GM21529 (cell line): ENCODE measurements around the gene TATDN3.
"Not testable (repeated sequence)": the region's sequence is repeated elsewhere in the genome, so short reads cannot be mapped to it uniquely, and the experiment has no call there.

Source experiments
- ATAC-seq: cut with Tn5 transposase; IDR thresholded peaks from one replicate; pipeline ENCODE4 v1.9.1; 2021; ENCODE audit not compliant: unreplicated experiment

The TATDN3 gene

DNA sequence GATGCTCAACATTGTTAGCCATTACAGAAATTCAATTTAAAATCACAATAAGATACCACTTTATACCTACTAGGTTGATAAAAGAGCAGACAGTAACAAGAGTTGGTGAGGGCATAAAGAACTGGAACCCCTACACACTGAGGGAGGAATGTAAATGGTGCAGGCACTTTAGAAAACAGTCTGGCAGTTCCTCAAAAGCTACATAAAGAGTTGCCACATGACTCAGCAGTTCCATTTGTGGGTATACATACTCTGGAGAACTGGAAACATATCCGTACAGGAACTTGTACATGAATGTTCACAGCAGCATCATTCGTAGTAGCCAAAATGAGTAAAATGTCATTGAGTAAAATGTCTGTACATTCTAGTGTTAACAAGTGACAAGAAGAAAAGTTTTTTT, 17.1 kb upstream of the TATDN3 start:
- ATAC-seq, result no peak

DNA sequence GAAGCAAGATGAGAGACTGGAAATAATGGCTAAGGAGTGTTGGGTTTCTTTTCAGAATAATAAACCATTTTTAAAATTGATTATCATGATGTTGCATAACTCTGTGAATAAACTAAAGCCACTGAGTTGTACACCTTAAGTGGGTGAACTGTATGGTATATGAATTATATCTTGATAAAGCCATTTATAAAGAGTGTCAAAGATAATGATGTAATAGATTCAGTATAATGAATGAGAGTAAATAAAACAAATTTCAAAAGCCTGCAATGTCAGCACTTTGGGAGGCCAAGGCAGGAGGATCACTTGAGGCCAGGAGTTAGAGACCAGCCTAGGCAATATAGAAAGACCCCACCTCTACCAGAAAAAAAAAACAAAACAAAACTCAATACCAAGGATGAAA, 16.5 kb upstream of the TATDN3 start:
- ATAC-seq, result no peak

DNA sequence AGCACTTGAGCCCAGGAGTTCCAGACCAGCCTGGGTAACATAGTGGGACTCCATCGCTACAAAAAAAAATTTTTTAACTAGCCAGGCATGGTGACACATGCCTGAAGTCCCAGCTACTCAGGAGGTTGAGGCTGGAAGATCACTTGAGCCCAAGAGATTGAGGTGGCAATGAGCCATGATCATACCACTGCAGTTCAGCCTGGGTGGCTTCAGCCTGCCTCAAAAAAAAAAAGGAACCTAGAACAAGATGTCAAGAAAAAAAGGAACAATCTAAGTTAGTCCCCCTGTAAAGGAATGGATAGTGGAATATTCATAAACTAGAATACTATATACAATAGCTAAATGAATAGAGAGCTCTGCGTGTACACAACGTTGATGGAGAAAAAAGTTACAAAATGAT, 14.5 kb upstream of the TATDN3 start:
- no peak for ATAC-seq

DNA sequence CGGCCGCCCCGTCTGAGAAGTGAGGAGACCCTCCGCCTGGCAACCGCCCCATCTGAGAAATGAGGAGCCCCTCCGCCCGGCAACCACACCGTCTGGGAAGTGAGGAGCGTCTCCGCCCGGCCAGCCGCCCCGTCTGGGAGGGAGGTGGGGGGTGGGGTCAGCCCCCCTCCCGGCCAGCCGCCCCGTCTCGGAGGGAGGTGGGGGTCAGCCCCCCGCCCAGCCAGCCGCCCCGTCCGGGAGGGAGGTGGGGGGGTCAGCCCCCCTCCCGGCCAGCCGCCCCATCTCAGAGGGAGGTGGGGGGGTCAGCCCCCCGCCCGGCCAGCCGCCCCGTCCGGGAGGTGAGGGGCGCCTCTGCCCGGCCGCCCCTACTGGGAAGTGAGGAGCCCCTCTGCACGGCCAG, 12.6 kb upstream of the TATDN3 start:
- ATAC-seq, result not testable (repeated sequence)

DNA sequence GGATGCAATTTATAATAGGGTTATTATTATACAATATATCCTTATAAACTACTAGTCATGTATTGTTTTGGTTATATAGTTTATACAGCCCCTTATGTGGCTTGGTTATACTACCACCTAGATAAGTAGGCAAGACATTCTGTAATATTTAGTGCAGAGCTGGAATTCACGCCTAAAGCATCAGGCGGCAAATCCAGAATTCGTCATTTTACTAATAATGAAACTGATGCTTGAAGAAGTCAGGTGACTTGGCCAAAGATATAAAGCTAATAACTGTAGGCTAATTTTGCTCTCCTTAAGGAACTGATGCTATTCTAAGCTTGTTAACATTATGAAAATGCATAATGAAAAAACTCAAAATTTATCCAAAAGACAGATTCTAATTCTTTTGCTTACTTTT, 10.9 kb upstream of the TATDN3 start:
- no peak for ATAC-seq

DNA sequence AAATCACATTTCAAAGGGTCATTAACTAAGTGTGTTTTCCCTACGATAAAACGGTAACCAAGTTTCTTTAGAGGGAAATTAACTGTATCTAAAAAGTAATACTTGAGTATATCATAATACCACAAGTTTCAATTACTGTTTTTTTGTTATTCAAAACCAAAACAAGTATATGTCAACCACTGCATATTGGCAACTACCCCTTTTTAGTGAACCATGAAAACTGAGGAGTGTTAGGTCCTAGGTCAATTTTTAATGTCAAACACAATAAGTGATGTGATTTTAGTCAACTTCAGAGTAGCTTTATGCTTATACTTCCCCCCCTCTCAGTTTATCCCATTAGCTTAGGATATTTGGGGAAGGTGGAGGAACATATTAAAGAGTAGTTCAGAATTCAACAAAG, 10.5 kb upstream of the TATDN3 start:
- ATAC-seq, result no peak

GRCh38 chr1:212782422-212783154, 9.1 kb upstream of the TATDN3 start:
- ATAC-seq, result no peak

- no peak for ATAC-seq
Measured at GRCh38 chr1:212783976-212784375, 7.7 kb upstream of the TATDN3 start.

DNA sequence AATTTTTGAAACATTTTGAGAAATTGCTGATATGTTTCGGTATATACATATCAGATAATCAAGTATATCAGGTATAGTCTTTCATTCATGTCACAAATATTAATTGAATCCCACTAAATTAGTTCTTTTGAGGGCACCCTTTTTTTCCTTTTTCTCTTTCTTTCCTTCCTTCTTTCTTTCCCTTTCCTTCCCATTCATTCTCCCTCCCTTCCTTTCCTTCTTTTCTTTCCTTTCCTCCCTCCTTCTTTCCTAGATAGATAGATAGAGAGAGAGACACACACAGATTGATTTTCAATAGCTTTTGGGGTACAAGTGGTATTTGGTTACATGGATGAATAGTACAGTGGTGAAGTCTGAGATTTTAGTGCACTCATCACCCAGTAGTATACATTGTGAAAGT, 5.8 kb upstream of the TATDN3 start:
- no peak for ATAC-seq

DNA sequence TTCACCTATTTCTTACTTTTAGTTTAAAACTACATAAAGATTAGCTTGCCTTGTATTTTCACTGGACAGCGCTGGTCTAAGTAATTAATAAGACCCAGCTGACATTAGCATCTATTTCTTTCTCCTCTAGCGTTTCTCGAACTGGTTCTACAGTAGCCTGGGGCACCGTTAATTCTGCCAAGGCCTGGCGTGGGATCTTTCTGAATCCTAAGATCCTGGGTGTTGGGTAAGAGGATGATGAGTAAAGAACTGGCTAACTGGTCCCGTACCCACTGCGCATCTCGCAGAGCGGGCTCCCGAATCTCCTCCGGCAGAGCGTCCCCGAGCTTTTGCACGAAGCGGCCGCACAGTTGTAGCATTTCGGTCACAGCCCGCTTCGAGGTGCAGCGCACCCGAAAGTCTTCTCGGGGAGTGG, 426 bp upstream of the TATDN3 start:
- peak; percentile 33 for ATAC-seq

- ATAC-seq, result no peak
Measured at GRCh38 chr1:212792396-212792908, 758 bp downstream of the TATDN3 start.

DNA sequence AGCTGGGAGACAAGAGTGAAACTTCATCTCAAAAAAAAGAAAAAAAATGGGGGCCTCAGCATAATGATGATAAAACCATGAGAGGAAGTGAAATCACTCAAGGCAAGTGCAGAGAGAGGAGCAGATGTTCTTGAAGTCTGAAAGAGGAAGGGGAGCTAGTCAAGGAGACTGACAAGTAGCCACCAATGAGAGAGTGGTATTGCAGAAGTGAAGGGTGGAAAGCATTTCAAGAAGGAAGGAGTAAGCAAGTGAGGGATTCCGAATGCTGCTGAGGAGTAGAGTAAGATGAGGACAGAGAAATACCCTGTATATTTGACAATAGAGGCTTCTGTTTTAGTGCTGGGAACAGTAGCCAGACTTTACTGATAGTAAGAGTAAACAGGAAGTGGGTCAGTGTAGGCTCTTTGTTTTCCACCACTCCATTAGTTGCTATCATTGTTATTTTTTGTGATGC, 2.9 kb downstream of the TATDN3 start:
- peak; percentile 81 for ATAC-seq

GRCh38 chr1:212797681-212798080, 6.0 kb downstream of the TATDN3 start:
- no peak for ATAC-seq

DNA sequence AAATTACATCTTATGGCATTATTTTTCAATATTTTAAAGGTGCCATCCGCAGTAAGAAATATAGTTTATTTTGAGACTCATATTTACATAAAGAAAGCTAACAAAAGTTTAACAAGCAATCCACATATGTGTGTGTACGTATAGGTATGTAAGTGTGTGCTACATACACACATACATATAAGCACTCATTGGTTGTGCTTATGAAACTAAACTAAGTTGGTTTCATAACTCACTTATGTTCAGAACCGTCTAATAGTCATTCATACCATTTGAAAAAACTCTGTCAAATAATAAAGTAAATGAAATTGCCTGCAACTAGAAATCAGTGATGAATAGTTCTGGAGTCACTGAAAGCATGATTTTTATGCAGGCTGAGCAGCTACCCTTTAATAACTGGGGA, 14.1 kb downstream of the TATDN3 start:
- no peak for ATAC-seq

- ATAC-seq, result no peak
Measured at GRCh38 chr1:212814537-212815334, 23.0 kb downstream of the TATDN3 start.

DNA sequence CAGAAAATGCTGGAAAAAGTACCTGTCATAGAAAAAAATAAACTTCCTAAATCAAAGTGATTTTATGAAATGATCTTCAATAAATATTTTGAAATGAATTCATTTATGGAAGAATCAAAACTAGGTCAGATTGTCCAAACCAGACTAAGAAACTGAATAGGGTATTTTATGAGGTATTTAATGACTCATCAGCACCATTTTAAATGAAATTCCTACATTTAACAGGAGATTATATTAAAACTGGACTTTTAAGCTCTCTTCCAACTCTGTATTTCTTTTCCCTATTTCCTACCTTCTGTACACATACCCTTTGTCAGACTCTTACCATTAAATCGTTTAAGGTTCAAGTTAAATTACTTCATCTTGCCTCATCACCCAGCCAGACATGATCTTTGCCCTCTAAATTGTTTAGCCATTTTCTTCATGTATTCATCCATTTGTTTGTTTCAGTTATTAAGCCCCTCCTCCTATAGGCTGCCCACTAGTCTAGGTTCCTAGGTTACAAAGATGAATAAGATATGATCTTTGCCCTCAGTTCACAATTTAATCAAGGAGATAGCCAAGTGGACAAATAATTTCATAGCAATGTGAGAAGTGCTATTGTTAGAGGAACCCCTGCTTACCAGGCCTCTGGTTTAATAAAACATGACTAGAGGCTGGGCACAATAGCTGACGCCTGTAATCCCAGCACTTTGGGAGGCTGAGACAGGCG, 25.0 kb downstream of the TATDN3 start:
- ATAC-seq, result no peak

- peak; percentile 76 for ATAC-seq
Measured at GRCh38 chr1:212819726-212820125, 28.0 kb downstream of the TATDN3 start.

- ATAC-seq, result no peak
Measured at GRCh38 chr1:212820969-212821368, 29.3 kb downstream of the TATDN3 start.

DNA sequence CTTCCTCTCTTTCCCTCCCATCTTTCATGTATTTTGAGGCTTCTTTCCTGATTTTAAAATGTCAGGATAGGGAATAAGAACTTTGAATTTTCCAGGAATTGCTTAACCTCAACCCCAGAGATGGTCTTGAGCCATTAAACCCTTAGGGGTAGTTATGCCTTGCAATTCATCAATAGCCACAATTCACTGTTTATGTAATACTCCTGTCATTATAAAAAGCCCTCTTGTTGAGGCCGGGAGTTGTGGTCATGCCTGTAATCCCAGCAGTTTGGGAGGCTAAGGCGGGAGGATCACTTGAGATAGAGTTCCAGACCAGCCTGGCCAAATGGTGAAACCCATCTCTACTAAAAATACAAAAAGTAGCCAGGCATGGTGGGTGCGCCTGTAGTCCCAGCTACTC, 31.3 kb downstream of the TATDN3 start:
- no peak for ATAC-seq

DNA sequence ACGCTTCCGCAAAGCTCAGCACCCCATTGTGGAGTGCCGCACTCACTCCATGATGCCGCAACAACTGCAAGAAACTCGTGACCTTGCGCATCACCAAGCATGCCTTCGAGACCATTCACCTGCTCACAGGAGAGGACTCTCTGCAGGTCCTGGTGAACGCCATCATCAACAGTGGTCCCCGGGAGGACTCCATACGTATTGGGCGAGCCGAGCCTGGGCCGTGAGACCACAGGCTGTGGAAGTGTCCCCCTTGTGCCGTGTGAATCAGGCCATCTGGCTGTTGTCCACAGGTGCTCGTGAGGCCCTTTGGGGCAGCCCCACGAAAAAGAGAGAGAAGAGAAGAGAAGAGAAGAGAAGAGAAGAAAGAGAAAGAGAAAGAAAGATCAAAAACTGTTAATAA, 32.5 kb downstream of the TATDN3 start:
- no peak for ATAC-seq

- no peak for ATAC-seq
Measured at GRCh38 chr1:212825798-212826452, 34.2 kb downstream of the TATDN3 start.
